ENCODE measurements around the gene MVB12B. TPM values are rescaled to one million over a fixed set of nuclear protein-coding genes. Genes with fewer than 3 reads are reported as not detected.

The MVB12B gene
- total and polyA plus RNA-seq, 2 experiments from 2014 or later: 19.0 to 29.9 TPM

- TF ChIP-seq, protein P1, sequence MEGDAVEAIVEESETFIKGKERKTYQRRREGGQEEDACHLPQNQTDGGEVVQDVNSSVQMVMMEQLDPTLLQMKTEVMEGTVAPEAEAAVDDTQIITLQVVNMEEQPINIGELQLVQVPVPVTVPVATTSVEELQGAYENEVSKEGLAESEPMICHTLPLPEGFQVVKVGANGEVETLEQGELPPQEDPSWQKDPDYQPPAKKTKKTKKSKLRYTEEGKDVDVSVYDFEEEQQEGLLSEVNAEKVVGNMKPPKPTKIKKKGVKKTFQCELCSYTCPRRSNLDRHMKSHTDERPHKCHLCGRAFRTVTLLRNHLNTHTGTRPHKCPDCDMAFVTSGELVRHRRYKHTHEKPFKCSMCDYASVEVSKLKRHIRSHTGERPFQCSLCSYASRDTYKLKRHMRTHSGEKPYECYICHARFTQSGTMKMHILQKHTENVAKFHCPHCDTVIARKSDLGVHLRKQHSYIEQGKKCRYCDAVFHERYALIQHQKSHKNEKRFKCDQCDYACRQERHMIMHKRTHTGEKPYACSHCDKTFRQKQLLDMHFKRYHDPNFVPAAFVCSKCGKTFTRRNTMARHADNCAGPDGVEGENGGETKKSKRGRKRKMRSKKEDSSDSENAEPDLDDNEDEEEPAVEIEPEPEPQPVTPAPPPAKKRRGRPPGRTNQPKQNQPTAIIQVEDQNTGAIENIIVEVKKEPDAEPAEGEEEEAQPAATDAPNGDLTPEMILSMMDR (IDR thresholded peaks at IDR 0.05; ENCODE audit: low read depth, low read length): no peak
- Histone ChIP-seq H3K27ac (no peak overlapping the region), H3K4me3 (no peak overlapping the region), H3K9me3 (ENCODE audit: low read depth) (no peaks in the 10 kb centered on the region), H3K36me3 (no peaks in the 10 kb centered on the region), H3K27me3 (no peaks in the 10 kb centered on the region), H3K4me1 (ENCODE audit: low read depth) (no peaks in the 10 kb centered on the region)
- DNase-seq (ENCODE audit: low read depth in 1 of 2, low spot score in 1 of 2): no peak
Observed at GRCh38 chr9:126312584-126313551, 13.8 kb upstream of the MVB12B start.

DNA sequence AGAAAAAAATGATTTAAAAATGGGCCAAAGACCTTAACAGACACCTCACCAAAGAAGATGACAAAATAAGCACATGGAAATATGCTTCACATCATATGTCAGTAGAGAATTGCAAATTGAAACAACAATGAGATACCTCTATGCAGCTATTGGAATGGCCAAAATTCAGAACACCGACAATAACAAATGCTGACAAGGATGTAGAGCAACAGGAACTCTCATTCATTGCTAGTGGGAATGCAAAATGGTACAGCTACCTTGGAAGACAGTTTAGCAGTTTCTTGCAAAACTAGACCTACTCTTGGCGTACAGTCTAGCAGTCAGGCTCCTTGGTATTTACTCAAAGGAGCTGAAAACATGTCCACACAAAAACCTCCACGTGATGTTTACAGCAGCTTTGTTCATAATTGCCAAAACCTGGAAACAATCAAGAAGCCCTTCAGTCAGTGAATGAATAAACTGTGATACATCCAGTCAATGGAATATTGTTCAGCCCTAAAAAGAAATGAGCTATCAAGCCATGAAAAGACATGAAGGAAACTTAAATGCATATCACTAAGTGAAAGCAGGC, 10.5 kb upstream of the MVB12B start:
- no peak for DNase-seq (ENCODE audit: low read depth in 1 of 2, low spot score in 1 of 2)
- TF ChIP-seq, protein P1 (IDR thresholded peaks at IDR 0.05; ENCODE audit: low read depth, low read length): no peak
- no peaks in the 10 kb centered on the region for H3K36me3 ChIP-seq

GRCh38 chr9:126317513-126317912, 9.1 kb upstream of the MVB12B start:
- no peaks in the 10 kb centered on the region for H3K4me1 ChIP-seq (ENCODE audit: low read depth)
- H3K36me3 ChIP-seq: no peaks in the 10 kb centered on the region
- no peak for DNase-seq (ENCODE audit: low read depth in 1 of 2, low spot score in 1 of 2)
- H3K27me3 ChIP-seq: no peaks in the 10 kb centered on the region
- no peak overlapping the region for H3K27ac ChIP-seq
- H3K9me3 ChIP-seq (ENCODE audit: low read depth): no peaks in the 10 kb centered on the region
- H3K4me3 ChIP-seq: no peak overlapping the region
- TF ChIP-seq, protein P1 (IDR thresholded peaks at IDR 0.05; ENCODE audit: low read depth, low read length): peak; percentile 5

More for the DNA sequence above, 10.5 kb upstream of the MVB12B start:
- Histone ChIP-seq H3K27me3 (no peaks in the 10 kb centered on the region), H3K27ac (no peak overlapping the region), H3K9me3 (ENCODE audit: low read depth) (no peaks in the 10 kb centered on the region), H3K4me3 (no peak overlapping the region), H3K4me1 (ENCODE audit: low read depth) (no peaks in the 10 kb centered on the region)

- Histone ChIP-seq H3K9me3 (ENCODE audit: low read depth) (no peaks in the 10 kb centered on the region), H3K4me1 (ENCODE audit: low read depth) (no peaks in the 10 kb centered on the region), H3K36me3 (no peaks in the 10 kb centered on the region), H3K27ac (no peak overlapping the region), H3K27me3 (no peaks in the 10 kb centered on the region), H3K4me3 (no peak overlapping the region)
- DNase-seq (ENCODE audit: low read depth in 1 of 2, low spot score in 1 of 2): no peak
- TF ChIP-seq, protein P1 (IDR thresholded peaks at IDR 0.05; ENCODE audit: low read depth, low read length): no peak
Observed at GRCh38 chr9:126318858-126319257, 7.8 kb upstream of the MVB12B start.

DNA sequence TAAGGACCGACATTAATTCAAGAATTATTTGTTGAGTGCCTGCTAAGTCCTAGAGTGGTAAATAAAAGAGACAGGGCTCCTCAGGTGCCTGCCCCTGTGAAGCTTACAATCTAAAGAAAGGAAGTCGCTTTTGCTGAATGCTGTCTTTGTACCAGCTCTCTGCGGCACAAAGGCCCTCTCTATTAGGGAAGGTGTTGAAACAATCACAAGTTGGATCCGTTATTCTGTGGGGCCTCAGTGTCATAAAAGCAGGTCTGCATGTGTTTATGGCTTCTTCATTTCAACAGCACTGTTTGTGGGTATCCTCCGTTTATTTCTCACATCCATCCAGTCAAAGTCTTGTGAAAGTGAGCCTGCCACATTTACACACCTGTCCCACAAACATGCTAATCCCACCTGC, 7.0 kb upstream of the MVB12B start:
- TF ChIP-seq, protein P1 (IDR thresholded peaks at IDR 0.05; ENCODE audit: low read depth, low read length): no peak
- H3K36me3 ChIP-seq: no peaks in the 10 kb centered on the region
- no peaks in the 10 kb centered on the region for H3K9me3 ChIP-seq (ENCODE audit: low read depth)
- H3K27ac ChIP-seq: no peak overlapping the region
- H3K4me3 ChIP-seq: no peak overlapping the region
- no peak for DNase-seq (ENCODE audit: low read depth in 1 of 2, low spot score in 1 of 2)
- H3K27me3 ChIP-seq: no peaks in the 10 kb centered on the region
- H3K4me1 ChIP-seq (ENCODE audit: low read depth): no peaks in the 10 kb centered on the region
